ENCODE data around the gene EPAS1. TPM values are rescaled to one million over a fixed set of nuclear protein-coding genes. Genes with fewer than 3 reads are reported as not detected.

The EPAS1 gene
- total RNA-seq, 1 experiment from 2014 or later = 146 TPM

DNA sequence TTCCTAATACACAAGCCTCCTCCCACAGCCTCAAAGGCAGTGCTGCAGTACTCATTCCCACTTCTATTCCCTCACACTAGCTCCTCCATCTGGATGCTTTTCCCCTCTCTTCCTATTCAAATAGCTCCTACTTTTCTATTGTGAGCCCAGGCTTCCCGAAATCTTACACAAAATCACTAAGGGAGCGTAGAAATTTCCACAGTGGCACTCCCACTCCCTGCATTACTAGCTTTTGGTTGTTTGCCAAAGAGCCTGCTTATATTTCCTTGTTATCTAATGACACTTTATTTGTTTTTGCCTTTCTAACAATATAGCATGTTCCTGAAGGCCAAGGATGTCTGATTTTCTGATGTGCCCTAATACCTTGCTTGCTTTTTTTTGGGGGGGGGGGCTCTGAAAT is 10.9 kb downstream of the EPAS1 start:
- Mint-ChIP-seq H3K27ac (ENCODE audit: low read depth, unreplicated experiment) (no peak overlapping the region), H3K27me3 (ENCODE audit: insufficient read depth, unreplicated experiment) (no peaks in the 10 kb centered on the region), H3K4me1 (ENCODE audit: insufficient read depth, unreplicated experiment) (peaks cover 66% of the 10 kb centered on the region), H3K9me3 (ENCODE audit: unreplicated experiment) (no peaks in the 10 kb centered on the region), H3K4me3 (ENCODE audit: unreplicated experiment) (no peak overlapping the region), H3K36me3 (ENCODE audit: insufficient read depth, unreplicated experiment) (peaks cover 16% of the 10 kb centered on the region)
- intact Hi-C loops (cut with micrococcal nuclease) = no loop called here
- TF ChIP-seq, protein P1, sequence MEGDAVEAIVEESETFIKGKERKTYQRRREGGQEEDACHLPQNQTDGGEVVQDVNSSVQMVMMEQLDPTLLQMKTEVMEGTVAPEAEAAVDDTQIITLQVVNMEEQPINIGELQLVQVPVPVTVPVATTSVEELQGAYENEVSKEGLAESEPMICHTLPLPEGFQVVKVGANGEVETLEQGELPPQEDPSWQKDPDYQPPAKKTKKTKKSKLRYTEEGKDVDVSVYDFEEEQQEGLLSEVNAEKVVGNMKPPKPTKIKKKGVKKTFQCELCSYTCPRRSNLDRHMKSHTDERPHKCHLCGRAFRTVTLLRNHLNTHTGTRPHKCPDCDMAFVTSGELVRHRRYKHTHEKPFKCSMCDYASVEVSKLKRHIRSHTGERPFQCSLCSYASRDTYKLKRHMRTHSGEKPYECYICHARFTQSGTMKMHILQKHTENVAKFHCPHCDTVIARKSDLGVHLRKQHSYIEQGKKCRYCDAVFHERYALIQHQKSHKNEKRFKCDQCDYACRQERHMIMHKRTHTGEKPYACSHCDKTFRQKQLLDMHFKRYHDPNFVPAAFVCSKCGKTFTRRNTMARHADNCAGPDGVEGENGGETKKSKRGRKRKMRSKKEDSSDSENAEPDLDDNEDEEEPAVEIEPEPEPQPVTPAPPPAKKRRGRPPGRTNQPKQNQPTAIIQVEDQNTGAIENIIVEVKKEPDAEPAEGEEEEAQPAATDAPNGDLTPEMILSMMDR (IDR thresholded peaks at IDR 0.05; ENCODE audit: unreplicated experiment) = no peak
- POLR2A ChIA-PET = interaction anchor here (1.0 to 24.9 kb wide), 5 partner anchors 8 to 101 kb away, joined by 3 to 553 read pairs (median 22); partner anchors contain the start of gene EPAS1
- no peak for DNase-seq (ENCODE audit: unreplicated experiment)
- no TSS peak for BruUV-seq (replicated peaks)
- CTCF ChIA-PET = interaction anchor here (0.6 to 1.5 kb wide), 7 partner anchors 21 to 210 kb away, joined by 3 to 10 read pairs (median 4); no protein-coding TSS in a partner anchor

DNA sequence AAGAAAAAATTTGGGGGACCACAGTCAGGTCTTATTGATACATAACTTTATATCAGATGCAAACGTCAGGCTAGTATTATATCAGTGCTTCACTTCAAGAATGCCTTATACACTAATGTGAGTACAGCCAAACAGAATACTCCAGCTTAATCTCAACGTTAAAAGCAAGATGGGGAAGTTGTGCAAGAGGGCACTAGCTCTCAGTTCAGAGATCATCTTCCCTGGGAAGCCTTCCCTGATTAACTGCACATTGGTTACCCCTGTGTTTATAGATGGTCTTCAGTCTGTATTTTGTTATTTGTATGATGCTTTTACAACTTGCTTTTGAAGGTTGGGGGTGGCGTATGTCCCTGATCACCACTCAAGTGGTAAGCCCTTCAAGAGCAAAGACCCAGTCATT is 11.4 kb downstream of the EPAS1 start:
- intact Hi-C loops (cut with micrococcal nuclease) = no loop called here
- H3K4me1 Mint-ChIP-seq (ENCODE audit: insufficient read depth, unreplicated experiment) = peaks cover 63% of the 10 kb centered on the region
- CTCF ChIA-PET = interaction anchor here (0.6 to 1.4 kb wide), 6 partner anchors 21 to 315 kb away, joined by 3 to 5 read pairs (median 4); no protein-coding TSS in a partner anchor

DNA sequence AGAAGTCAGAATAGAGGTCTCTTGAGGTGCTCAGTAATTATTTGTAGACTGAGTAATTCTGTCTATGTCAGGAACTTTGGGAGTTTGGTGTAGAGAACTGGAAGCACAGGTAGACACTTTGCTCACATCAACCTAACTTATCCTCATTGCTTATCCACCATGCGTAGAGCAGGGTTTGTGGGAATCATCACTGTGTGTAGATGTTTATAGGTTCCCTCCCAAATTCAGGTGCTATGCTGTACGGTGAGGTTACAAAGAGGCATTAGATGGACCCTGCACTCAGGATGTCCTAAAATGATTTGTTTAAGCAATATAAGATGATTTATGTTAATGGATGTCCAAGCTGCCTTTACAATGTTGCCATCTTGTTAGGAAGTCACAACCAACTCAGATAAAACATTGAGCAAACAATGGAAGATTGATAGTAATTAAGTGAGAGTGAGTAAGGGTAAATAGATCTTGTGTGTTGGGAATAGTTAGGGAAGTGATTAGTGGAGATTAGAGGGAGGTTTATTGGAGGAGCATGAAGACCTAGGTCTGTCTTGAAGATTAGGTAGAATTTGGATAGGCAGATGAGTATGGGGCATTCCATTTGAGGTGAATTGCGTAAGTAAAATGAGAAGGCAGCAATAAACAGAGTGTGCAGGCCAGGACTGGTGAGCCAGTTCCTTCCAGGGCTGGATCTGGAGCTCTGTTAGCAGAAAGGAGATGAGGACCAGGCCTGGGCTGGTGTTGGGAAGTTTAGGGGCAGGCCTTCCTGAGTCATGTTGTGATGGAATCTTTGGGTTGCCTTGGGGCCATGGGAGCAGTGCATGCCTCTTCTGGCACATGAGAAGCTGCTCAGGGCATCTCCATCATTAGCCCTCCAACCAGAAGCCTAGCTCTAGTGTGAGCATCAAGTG is 12.1 kb downstream of the EPAS1 start:
- H3K4me3 Mint-ChIP-seq (ENCODE audit: unreplicated experiment) = no peak overlapping the region
- H3K4me1 Mint-ChIP-seq (ENCODE audit: insufficient read depth, unreplicated experiment) = peaks cover 63% of the 10 kb centered on the region
- BruUV-seq (replicated peaks) = no TSS peak
- CTCF ChIA-PET = interaction anchor here (0.5 to 1.4 kb wide), 6 partner anchors 20 to 722 kb away, joined by 3 to 5 read pairs (median 3); no protein-coding TSS in a partner anchor
- H3K36me3 Mint-ChIP-seq (ENCODE audit: insufficient read depth, unreplicated experiment) = peaks cover 17% of the 10 kb centered on the region
- DNase-seq (ENCODE audit: unreplicated experiment) = peak; percentile 84
- H3K9me3 Mint-ChIP-seq (ENCODE audit: unreplicated experiment) = no peaks in the 10 kb centered on the region
- intact Hi-C loops (cut with micrococcal nuclease) = no loop called here
- peak overlapping the region; percentile 16 for H3K27ac Mint-ChIP-seq (ENCODE audit: low read depth, unreplicated experiment)
- TF ChIP-seq, protein P1 (IDR thresholded peaks at IDR 0.05; ENCODE audit: unreplicated experiment) = no peak
- no peaks in the 10 kb centered on the region for H3K27me3 Mint-ChIP-seq (ENCODE audit: insufficient read depth, unreplicated experiment)
- POLR2A ChIA-PET = interaction anchor here (0.9 to 24.9 kb wide), 8 partner anchors 9 to 210 kb away, joined by 4 to 553 read pairs (median 8); partner anchors contain the start of gene EPAS1

More for the DNA sequence above, 11.4 kb downstream of the EPAS1 start:
- POLR2A ChIA-PET = interaction anchor here (1.0 to 24.9 kb wide), 4 partner anchors 9 to 100 kb away, joined by 3 to 553 read pairs (median 76); partner anchors contain the start of gene EPAS1
- Mint-ChIP-seq H3K27ac (ENCODE audit: low read depth, unreplicated experiment) (no peak overlapping the region), H3K27me3 (ENCODE audit: insufficient read depth, unreplicated experiment) (no peaks in the 10 kb centered on the region), H3K36me3 (ENCODE audit: insufficient read depth, unreplicated experiment) (peaks cover 16% of the 10 kb centered on the region), H3K4me3 (ENCODE audit: unreplicated experiment) (no peak overlapping the region), H3K9me3 (ENCODE audit: unreplicated experiment) (no peaks in the 10 kb centered on the region)
- BruUV-seq (replicated peaks) = no TSS peak
- DNase-seq (ENCODE audit: unreplicated experiment) = no peak
- TF ChIP-seq, protein P1 (IDR thresholded peaks at IDR 0.05; ENCODE audit: unreplicated experiment) = no peak

DNA sequence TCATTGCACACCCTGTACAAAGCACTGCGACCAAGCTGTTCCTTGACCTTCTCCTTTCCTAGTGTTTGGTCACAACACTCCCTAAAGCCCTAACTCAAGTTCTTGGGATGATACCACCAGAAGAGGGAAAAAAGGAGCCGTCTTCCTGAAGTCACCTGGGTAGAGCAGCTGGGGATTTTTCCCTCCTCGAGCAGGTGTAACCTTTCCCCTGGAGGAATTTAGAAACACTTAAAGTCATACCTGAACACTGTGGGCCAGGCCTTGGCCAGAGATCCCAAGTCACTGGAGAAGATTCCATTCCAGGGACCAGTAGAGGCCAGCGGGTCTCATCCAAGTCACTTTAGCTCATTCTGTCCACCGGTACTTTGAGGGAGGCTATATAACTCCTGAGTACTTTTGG is 13.2 kb downstream of the EPAS1 start:
- intact Hi-C loops (cut with micrococcal nuclease) = no loop called here
- H3K27ac Mint-ChIP-seq (ENCODE audit: low read depth, unreplicated experiment) = no peak overlapping the region
- H3K36me3 Mint-ChIP-seq (ENCODE audit: insufficient read depth, unreplicated experiment) = peaks cover 21% of the 10 kb centered on the region
- peaks cover 74% of the 10 kb centered on the region for H3K4me1 Mint-ChIP-seq (ENCODE audit: insufficient read depth, unreplicated experiment)
- H3K4me3 Mint-ChIP-seq (ENCODE audit: unreplicated experiment) = no peak overlapping the region
- BruUV-seq (replicated peaks) = no TSS peak
- CTCF ChIA-PET = interaction anchor here (0.6 to 1.3 kb wide), 4 partner anchors 11 to 609 kb away, joined by 3 to 7 read pairs (median 4); no protein-coding TSS in a partner anchor
- H3K27me3 Mint-ChIP-seq (ENCODE audit: insufficient read depth, unreplicated experiment) = no peaks in the 10 kb centered on the region
- POLR2A ChIA-PET = interaction anchor here (0.9 to 24.9 kb wide), 7 partner anchors 9 to 99 kb away, joined by 4 to 553 read pairs (median 10); partner anchors contain the start of gene EPAS1
- H3K9me3 Mint-ChIP-seq (ENCODE audit: unreplicated experiment) = no peaks in the 10 kb centered on the region
- no peak for DNase-seq (ENCODE audit: unreplicated experiment)
- TF ChIP-seq, protein P1 (IDR thresholded peaks at IDR 0.05; ENCODE audit: unreplicated experiment) = no peak
